Stimulated activated CD4-positive, alpha-beta T cell treated with anti-CD3 and anti-CD28 coated beads, Interleukin-2, amount 100 ng/mL, for 4 hours (primary cell): ENCODE results near the gene SOCS2.
"Not testable (repeated sequence)": the region's sequence is repeated elsewhere in the genome, so short reads cannot be mapped to it uniquely, and the experiment has no call there.

Experiments
- DNase-seq: peaks from one replicate; pipeline ENCODE4 v3.0.0-alpha.2; 2020; ENCODE audit warnings: low read depth

Gene SOCS2

GRCh38 chr12:93594766-93595311, 22.4 kb downstream of the SOCS2 start:
- no peak for DNase-seq

- DNase-seq: no peak
Observed at GRCh38 chr12:93595351-93595750, 22.9 kb downstream of the SOCS2 start.

DNA sequence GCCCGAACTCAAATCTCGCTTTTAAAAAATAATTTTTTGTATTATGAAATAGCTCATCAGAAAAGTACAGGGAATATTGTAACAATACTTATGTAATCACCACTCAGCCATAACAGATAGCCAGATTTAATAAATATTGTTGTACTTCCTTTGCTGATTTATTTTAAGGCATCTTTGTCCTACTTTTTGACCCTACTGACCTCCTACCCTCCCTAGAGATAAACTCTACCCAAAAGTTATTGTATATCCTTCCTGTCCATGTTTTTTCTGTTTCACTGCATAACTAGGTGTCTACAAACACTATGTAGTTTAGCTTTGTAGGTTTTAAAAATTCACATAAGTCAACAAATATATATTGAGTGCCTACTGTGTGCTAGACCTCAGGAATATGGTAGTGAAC, 25.1 kb downstream of the SOCS2 start:
- DNase-seq: no peak

DNA sequence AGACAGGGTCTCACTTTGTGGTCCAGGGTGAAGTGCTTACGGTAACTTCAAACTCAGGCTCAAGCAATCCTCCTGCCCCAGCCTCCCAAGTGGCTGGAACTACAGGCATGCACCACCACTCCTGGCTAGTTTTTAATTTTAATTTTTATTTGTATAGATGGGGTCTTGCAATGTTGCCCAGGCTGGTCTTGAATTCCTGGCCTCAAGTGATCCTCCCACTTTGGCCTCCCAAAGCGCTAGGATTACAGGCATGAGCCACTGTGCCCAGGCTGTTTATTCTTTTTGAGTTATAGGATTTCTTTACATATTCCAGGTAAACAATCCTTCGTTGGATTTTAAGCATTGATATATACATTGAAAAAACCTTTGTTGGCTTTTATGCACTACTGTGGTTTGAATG, 26.7 kb downstream of the SOCS2 start:
- DNase-seq: no peak

DNA sequence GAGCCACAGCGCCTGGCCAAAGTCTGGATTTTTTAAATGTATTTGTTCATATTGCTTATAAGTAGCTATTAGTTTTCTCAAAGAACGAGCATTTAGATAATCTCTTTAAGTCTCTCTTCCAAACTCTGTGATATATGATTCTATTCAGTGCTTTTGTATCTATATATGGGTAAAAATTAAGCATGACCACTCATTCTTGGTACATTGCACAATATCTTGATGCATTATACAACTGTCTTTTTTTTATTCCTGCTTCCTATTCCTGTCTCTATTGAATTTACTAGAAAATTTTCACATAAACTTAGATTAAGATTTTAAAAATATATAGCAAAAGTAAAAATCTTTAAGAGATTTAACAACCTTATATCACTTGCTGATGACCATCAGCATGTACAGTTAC, 29.1 kb downstream of the SOCS2 start:
- no peak for DNase-seq

DNA sequence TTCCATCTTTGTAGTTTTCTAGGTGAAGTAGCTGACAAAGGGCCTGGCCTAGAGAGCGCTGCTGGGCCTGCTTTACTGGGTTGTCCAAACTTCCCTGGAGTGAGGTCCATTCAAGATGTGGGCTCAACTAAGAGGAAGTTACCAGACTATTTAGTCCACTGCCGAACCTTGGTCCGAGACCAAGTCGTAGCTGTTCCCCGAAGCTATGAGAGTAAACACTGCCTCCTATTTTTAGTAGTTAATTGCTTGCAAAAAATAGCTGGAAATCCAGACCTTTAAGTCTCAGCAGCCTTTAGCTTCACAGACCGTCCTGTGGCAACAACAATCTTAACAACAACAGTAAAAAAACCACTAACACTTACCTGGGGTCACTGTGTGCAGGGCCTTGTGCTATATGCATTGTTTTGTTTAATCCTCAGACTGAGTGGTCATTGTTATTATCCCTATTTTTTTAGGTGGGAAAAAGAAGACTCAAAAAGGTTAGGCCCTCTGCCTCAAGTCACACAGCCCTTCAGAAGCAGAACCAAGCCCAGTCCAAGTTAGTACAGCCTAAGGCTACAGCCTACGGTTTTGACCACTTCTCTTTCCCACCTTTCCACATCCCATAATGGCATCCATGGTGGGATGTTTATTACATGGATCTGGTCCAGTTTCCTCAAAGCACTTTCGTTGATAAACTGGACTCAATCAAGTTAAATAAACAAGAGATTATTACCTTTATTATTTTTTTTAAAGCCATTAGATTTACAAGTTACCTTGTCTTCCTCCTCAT, 30.6 kb downstream of the SOCS2 start:
- DNase-seq: no peak

DNA sequence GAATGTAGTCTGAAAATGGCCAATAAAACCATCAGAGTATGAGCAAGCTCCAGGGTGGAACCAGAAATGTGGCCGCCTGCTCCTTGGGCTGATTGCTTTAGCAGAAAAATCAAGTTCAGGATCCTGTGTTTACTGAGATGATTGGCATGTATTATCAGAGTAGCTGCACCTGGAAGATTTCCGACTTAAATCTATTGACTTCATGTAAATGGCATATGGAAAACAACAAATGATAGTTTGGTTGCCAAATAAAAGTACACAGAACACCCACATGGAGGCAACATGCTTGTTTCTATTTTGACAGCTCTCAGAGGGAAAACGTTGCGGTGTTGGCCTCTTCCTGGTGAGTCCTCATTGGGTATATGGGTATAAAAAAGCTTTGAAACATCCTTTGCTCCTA, 31.3 kb downstream of the SOCS2 start:
- no peak for DNase-seq

- DNase-seq: no peak
Observed at GRCh38 chr12:93608313-93608712, 35.8 kb downstream of the SOCS2 start.

- no peak for DNase-seq
Observed at GRCh38 chr12:93609281-93610192, 37.1 kb downstream of the SOCS2 start.

GRCh38 chr12:93612776-93613175, 40.3 kb downstream of the SOCS2 start:
- DNase-seq: no peak

DNA sequence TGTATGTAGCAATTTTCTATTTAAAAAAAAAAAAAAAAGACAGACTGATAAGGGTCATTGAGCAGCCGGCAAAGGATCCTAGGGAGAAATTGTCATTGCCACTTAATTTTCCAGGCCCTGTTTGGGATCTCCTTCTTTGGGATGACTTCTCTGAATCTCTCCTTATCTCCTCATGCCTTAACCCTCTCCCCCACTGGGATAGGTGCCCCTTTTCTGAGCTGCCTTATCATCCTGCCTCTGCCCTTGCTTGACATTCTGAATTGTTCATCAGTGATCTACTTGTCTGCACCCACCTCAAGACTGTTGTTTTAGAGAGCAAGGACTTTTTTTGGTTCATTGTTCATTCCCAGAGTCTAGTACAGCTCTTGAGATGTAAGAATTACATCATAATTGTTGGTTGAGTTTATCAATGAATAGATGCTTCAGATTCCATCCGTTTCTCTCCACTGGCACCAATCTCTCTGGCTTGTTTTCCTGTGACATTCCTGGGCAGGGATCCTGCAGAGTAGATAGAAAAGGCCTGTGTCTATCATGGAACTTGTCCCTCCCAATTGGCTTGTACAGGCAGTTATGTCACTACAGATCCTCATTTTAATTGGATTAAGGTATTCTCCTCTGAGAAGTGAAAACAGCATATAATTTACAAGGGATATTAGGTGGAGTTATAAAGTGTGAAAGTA, 42.6 kb downstream of the SOCS2 start:
- DNase-seq: no peak

GRCh38 chr12:93616584-93617101, 44.2 kb downstream of the SOCS2 start:
- no peak for DNase-seq

DNA sequence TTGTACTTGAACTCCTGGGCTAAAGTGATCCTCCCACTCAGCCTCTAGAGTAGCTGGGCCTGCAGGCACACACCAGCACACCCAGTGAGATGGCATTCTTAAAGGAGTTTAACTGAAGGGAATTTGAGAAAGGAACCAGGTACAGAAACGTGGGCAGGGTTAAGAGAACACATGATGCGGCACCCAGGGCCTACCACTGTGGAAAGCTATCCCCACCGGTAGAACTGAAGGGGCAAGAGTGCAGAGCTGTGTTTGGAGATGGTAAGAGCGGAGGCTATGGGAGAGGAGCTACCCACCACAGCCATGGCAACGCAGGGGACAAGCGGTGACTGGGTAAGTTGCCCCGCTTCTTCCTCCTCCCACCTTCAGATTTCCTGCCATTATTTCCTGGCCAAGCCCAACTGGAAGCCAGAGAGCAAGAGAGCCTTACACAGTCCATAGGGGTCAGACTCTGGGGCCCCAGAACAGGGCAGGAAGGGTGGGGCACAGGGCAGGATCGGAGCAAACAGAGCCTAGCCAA, 46.5 kb downstream of the SOCS2 start:
- no peak for DNase-seq

DNA sequence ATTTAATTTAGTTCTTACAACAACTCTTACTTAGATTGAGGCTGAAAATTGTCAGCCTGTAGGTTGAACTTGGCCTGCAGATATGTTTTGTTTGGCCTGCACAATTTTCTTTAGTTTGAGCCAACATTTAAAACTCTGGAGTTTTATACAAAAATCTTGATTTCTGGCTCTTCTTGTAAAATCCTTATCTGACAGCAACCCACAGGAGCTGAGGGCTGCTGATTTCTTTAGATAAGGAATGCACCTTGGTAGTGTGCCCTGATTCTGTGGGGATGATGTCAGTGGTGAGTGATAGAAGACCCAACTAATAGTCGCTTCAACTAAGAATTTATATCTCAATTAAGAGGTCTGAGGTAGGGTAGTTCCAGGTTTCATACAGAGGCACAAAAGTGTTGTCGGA, 49.5 kb downstream of the SOCS2 start:
- no peak for DNase-seq

- no peak for DNase-seq
Observed at GRCh38 chr12:93622485-93622884, 50.0 kb downstream of the SOCS2 start.

DNA sequence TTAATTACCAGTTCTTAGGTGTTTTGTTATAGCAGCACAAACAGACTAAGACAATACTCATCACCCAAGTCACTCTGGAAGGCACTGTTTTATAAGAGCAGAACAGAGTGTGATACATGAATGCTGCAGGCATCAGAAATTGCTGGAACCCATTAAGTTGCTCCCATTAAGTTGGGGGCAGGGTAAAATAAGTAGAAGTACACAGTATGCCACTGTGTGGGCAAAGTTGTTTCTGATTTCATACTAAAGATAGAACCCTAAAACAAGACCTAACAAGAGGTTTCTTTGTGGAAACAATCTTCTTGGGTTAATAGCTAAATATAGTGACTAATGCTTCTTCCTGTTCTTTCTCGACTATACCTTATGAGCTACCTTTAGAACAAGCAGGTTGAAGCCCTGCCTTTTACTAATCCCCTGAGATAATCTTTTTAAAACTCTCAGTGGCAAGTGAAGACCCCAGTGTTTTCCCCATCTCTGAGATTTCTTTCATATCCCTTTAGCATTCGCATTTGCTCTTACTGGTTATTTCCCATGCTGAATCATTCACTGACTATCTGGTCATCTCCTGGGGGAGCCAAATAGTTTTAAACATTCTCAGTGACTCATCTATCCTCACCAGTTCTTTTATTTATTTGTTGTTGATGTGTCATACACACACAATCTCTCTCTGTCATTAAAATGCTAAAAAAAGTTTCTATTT, 52.3 kb downstream of the SOCS2 start:
- DNase-seq: no peak

DNA sequence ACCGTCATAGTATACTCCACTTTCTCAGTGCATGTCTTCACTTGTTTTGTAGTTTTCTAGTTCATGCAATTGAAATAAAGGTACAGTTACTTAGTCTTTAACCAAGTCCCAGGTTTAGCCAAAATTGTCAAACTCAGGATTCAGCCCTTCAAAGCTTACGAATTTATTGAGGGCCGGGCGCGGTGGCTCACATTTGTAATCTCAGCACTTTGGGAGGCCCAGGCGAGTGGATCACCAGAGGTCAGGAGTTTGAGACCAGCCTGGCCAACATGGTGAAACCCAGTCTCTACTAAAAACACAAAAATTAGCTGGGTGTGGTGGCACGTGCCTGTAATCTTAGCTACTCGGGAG, 52.8 kb downstream of the SOCS2 start:
- not testable (repeated sequence) for DNase-seq

DNA sequence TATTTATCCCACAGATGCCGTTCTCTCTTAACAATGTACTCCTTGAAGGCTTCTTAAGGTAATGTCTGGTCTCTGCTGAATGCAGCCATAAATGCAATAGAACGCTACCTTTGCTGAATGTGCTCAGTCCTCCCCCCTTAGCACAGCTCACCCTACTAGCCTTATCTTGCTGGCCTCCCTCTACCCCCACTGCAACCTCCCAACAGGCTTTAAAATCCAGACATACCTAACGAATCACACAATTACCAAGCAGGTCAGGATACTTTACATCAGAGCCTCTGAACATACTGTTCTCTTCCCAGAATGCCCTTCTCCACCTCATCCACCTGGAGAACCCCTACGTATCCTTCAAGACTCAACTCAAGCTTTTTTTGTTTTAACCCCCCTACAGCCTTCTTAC, 53.7 kb downstream of the SOCS2 start:
- no peak for DNase-seq
